GM12875 (cell line): ENCODE measurements around the gene PLA2G4A.

Experiments
- H3K4me3 ChIP-seq: one replicate; pipeline ENCODE4 v1.5.1; 2011; ENCODE audit warnings: low read depth, low read length, control low read depth
- CTCF ChIP-seq: IDR thresholded peaks from 2 replicates; pipeline ENCODE4 v1.5.1; 2011; ENCODE audit warnings: low read depth, mild to moderate bottlenecking, control low read depth, inconsistent platforms, low read length, moderate library complexity, borderline replicate concordance; ENCODE audit not compliant: insufficient read depth

The PLA2G4A gene

GRCh38 chr1:187032316-187032981 is 203.7 kb downstream of the PLA2G4A start:
- H3K4me3 ChIP-seq = no peak overlapping the region
- TF ChIP-seq CTCF = no peak

DNA sequence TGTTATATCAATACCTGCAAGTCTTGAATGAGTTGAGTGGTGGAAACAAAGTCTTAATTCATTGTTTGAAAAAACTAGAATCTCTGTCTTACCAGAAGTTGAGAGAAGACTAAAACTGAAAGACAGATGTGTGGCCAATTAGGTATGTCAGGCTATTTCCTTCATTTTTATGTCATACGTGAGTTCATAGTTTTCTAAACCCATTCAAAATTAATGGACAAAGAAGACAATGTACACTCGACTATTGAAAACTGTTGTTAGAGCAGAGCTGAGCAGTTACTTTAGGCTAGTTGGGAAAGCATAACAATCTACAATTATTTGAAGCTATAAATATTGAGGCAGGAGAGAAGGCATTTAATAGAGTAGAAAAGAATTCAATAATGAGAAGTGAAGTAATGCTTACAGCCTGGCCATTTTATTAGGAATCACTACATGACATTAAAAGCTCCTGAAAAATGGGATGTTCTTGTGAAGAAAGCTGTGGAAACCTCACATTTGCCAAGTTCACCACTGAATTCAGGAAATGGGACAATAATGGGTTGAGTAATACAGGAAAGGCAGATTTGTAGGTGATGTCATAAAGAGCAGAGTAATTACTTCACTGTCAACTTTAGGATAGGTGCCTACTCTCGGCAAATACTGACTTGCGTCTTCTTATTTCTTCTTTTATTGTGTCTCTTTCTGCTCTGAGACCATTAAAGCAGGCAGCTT is 204.4 kb downstream of the PLA2G4A start:
- no peak for TF ChIP-seq CTCF
- H3K4me3 ChIP-seq = no peak overlapping the region

- no peak for TF ChIP-seq CTCF
- no peak overlapping the region for H3K4me3 ChIP-seq
Observed at GRCh38 chr1:187033693-187034390, 205.1 kb downstream of the PLA2G4A start.

GRCh38 chr1:187034501-187034900 is 205.8 kb downstream of the PLA2G4A start:
- TF ChIP-seq CTCF = no peak

GRCh38 chr1:187037973-187038553 is 209.3 kb downstream of the PLA2G4A start:
- H3K4me3 ChIP-seq = no peak overlapping the region
- no peak for TF ChIP-seq CTCF

More at GRCh38 chr1:187034501-187034900, 205.8 kb downstream of the PLA2G4A start:
- no peak overlapping the region for H3K4me3 ChIP-seq
